WI38 (cell line): Measurements from ENCODE around the gene OR51B5.
A peak's percentile ranks its signal among the peaks of the same experiment; 100 is the strongest.
"Not testable (repeated sequence)": the region's sequence is repeated elsewhere in the genome, so short reads cannot be mapped to it uniquely, and the experiment has no call there.

Source experiments
- H3K4me3 ChIP-seq: 2 replicates; pipeline ENCODE4 v1.5.1; 2011; ENCODE audit warnings: low read depth, mild to moderate bottlenecking, control low read depth, low read length
- CTCF ChIP-seq: IDR thresholded peaks from 2 replicates; pipeline ENCODE4 v1.5.1; 2012; ENCODE audit warnings: low read depth, mild to moderate bottlenecking, control low read depth, low read length

Gene OR51B5

GRCh38 chr11:5351208-5351607 lies 7.9 kb upstream of the OR51B5 start, which contains the start of gene OR51B6:
Gene OR51B6 (plus strand): TSS chr11:5351508. CDS start chr11:5351508, 0 bp downstream.
- no peak for TF ChIP-seq CTCF

GRCh38 chr11:5349550-5349949 lies 6.2 kb upstream of the OR51B5 start:
- H3K4me3 ChIP-seq, result no peak overlapping the region
- no peak for TF ChIP-seq CTCF

More at GRCh38 chr11:5351208-5351607, 7.9 kb upstream of the OR51B5 start, which contains the start of gene OR51B6:
- H3K4me3 ChIP-seq, result no peak within 1 kb of the TSS

- TF ChIP-seq CTCF, result no peak
These were observed 5.3 kb upstream of the OR51B5 start for GRCh38 chr11:5348551-5349194.

GRCh38 chr11:5345831-5346230 lies 2.5 kb upstream of the OR51B5 start:
- H3K4me3 ChIP-seq, result peak overlapping the region; percentile 48
- no peak for TF ChIP-seq CTCF

More at GRCh38 chr11:5348551-5349194, 5.3 kb upstream of the OR51B5 start:
- no peak overlapping the region for H3K4me3 ChIP-seq

GRCh38 chr11:5339771-5340322 lies 3.5 kb downstream of the OR51B5 start:
- no peak for TF ChIP-seq CTCF
- no peak overlapping the region for H3K4me3 ChIP-seq

- H3K4me3 ChIP-seq, result not testable (repeated sequence)
These were observed 6.1 kb downstream of the OR51B5 start for GRCh38 chr11:5337253-5337652.

- H3K4me3 ChIP-seq, result no peak overlapping the region
- no peak for TF ChIP-seq CTCF
These were observed 7.0 kb downstream of the OR51B5 start for GRCh38 chr11:5336331-5336730.

GRCh38 chr11:5335170-5335569 lies 8.2 kb downstream of the OR51B5 start:
- TF ChIP-seq CTCF, result no peak
- H3K4me3 ChIP-seq, result no peak overlapping the region
